HG02798 (cell line): ENCODE measurements around the gene TAPBP.

Experiments
- ATAC-seq: cut with Tn5 transposase; IDR thresholded peaks from one replicate; pipeline ENCODE4 v1.9.1; 2021; ENCODE audit warnings: mild to moderate bottlenecking; ENCODE audit not compliant: unreplicated experiment, poor library complexity

Gene TAPBP

DNA sequence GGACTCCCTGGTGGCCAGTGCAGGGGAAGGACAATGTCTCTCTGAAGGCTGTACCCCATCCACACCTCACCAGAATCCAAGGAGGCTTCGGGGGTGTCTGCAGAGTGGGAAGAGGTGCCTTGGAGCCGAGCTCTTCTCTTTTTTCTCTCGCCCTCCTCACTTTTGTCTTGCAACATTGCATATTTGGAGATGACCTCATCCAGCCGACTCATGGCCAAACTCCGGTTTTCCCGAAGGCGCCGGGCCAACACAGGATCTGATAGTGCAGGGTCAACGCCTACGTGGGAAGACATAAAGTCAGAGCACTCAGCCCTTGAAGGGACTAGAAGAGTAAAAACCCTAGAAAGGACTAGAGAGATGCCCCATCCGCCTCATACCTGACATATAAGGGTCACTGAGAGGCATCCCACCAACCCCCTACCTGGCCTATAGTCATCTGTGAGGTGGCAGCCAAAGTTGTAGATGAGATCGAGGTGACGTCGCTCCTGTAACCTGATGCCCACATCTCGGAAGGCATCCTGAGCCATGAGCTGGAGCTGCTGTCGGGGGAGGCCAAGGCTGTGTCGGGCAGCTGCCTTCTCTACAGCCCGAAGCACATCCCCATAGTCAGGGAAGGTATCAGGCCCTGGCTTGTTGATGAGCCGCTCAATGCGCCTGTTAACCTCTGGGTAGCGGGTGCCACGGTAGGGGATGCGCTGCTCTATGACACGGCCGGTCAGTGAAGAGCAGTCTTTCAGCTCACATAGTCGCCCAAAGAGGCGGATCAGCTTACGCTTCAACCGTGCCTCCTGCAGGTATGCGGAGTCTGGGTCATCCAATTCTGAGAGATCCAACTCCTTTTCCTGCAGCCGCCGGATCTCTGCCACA lies 6.7 kb upstream of the TAPBP start:
- ATAC-seq: no peak

GRCh38 chr6:33319939-33320314 lies 6.0 kb upstream of the TAPBP start:
- ATAC-seq: no peak

GRCh38 chr6:33318426-33319073 lies 4.7 kb upstream of the TAPBP start:
- no peak for ATAC-seq

DNA sequence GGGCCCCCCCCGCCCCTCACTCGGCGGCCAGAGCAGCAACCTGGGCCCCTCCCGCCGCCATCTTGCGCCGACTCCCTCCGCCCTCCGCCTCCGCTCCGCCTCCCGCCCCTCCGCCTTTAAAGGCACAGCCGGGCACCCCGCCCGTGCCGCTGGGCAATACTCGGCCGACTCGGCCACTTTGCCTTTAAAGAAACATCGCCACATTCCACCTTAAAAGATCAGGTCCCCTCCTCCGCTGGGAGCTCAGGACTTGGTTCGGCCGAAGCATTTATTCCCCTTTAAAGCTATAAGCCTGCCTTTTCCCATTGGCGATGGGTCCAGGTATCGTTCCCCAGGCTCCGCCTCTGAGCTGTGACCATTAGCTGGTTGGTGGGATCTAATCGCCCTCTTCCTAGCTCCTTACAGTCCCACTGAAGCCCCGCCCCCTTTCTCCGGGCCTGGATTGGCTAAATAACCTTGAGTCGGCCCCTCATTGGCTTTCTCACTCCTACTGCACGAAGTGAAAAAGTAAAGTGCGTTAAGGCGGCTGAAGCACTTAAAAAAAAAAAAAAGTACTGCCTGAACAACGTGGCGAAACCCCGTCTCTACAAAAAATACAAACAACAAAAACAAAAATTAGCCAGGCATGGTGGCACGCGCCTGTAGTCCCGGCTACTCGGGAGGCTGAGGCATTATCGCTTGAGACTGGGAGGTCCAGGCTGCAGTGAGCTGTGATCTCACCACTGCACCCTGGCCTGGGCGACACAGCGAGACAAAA lies 4.0 kb upstream of the TAPBP start, which contains the start of gene ZBTB22:
Gene ZBTB22, minus strand, starts transcription at position 76 of the 757 bp plus-strand sequence. CDS start 828 bp downstream, outside the sequence.
- peak; percentile 65 for ATAC-seq

DNA sequence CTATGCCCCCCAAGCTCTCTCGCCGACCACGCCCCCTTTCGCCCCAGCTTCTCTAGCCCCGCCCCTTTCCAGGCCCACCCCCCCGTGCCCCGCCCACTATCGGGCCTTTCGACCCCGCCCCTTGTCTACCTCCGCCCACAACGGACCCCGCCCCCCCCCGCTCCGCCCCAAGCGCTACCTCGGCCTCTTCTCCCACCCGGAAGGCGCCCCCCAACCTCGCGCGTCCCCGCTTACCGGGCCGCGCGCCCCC lies 3.5 kb upstream of the TAPBP start:
- no peak for ATAC-seq

DNA sequence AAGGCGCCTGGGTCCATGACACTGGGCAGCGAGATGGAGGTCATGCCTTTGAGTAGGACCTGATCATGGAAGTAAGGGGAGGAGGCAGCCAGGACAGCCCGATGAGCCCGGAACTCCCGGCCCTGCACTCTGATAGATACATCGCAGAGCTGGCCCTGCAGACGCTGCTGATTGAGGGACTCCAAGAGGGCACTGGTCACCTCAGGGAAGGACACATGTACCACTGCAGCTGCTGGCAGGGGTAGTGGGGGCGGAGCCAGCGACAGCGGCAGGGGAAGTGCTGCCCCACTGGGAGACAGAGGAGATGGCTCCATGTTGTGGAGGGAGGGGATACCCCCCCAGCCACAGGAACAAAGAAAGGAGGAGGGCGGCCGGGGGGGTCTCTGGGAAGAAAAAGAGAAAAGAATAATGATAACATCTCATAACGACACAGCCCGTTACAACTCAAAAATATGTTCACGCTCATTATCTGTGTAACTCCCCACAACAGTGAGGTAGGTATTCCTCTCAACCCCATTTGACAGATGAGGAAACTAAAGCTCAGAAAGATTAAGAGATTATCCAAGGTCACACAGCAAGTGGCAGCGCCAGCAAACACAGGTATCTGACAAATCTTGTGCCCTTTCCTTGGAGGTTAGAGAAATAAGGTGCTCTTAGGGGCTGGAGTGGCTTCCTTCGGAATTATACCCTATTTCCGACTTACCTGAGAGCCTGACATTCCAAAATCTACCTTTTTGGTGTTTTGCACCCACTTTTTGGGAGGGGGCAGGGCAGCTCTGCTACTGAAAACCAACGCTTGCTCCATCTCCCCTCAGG lies 2.9 kb upstream of the TAPBP start:
- no peak for ATAC-seq

- ATAC-seq: no peak
Observed at GRCh38 chr6:33315793-33316602, 2.1 kb upstream of the TAPBP start.

- ATAC-seq: no peak
Observed at GRCh38 chr6:33314943-33315792, 1.3 kb upstream of the TAPBP start.

- no peak for ATAC-seq
Observed at GRCh38 chr6:33314515-33314942, 651 bp upstream of the TAPBP start.

GRCh38 chr6:33313105-33313708 lies 671 bp downstream of the TAPBP start:
- ATAC-seq: peak; percentile 3

- peak; percentile 36 for ATAC-seq
Observed at GRCh38 chr6:33312361-33313104, 1.3 kb downstream of the TAPBP start.

- ATAC-seq: no peak
Observed at GRCh38 chr6:33306356-33306755, 7.5 kb downstream of the TAPBP start.

DNA sequence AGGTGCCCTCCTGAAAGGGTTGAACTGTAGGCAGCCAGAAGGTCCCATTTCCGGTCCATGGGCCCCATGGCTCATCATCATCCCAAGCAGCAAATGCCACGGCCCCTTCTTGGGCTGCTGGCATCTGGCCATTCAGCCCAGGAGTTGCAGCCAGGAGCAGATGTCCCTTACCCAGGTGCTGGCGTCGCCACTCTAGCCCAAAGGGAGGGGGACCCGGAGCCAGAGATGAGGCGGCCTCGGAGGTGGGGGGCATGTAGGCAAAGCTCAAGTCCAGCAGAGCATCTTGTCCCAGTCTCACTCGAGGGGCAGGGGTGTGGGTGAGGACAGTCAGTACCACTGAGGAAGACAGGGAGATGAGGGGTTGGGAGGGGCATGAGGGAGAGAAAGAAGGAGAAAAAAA lies 8.8 kb downstream of the TAPBP start:
- ATAC-seq: no peak

GRCh38 chr6:33304216-33304615 lies 9.7 kb downstream of the TAPBP start:
- no peak for ATAC-seq

DNA sequence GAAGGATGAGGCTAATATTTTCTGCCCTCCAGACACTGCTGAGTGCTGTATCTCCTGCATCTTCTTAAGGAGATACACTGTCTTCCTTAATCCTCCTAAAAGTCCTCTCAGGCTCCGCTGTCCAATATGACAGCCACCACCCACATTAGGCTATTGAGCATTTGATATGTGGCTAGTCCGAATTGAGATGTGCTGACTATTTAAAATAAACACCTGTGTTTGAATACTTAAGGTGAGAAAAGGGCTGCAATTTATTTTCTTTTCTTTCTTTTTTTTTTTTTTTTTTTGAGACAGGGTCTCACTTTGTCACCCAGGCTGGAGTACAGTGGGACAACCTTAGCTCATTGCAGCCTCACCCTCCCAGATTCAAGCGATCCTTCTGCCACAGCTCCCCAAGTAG lies 12.0 kb downstream of the TAPBP start:
- no peak for ATAC-seq

DNA sequence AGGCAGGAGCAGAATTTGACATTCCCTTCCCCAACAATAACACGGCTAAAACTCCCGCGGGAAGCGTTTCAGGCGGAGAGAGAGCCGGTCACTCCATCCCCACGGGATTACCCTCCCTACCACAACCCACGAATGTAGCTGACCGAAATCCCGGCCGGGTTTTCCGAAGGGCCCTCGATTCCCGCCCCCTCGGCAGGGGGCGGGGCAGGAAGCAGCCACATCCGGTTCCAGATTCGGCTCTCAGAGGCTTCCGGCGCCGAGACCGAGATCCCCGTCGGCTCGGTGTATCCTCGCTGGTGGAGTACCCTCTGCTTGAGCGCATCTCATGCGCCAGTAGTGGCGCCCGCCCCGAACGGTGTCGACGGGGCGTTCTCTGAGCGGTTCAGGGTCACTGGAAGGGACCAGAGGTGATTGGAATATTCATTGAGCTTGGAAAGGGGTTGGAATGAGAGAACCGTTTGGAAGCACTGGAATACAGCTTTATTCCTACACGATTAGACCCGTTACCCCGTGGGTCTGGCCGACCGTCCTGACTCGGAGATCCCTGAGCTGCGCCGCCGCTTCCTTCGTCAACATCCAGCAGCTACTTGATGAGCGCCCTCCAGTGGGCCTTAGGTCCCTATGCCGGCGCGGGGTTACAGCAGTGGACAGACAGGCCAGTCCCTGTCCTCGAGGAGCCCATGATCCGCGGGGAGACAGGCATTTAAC lies 14.5 kb downstream of the TAPBP start:
- peak; percentile 85 for ATAC-seq

DNA sequence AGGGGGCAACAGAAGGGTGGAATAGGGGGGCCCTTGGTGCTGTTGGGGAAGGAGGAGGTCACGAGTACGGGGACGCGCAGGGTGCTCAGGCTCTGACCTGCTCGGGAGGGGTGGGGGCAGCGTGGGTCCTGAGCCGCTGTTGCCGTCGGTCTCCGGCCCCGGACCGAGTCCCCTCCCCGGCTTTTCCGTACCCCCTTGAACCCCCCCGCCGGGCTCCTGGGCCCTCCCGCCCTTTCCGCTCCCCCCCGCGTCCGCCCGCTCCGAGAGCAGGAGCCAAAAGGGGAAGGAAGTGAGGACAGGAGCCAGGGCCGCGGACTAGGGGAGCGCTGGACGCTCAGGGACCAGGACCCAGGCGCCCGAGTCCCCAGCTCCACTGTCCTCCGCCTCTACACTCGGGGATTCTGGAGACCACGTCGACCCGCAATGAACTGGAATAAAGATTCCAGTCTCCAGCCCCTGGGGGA lies 15.1 kb downstream of the TAPBP start, which contains the start of gene RGL2:
Gene RGL2, minus strand, starts transcription at position 170 of the 464 bp plus-strand sequence. CDS start 332 bp downstream, outside the sequence.
- peak; percentile 31 for ATAC-seq
